Activated naive CD4-positive, alpha-beta T cell treated with anti-CD3 and anti-CD28 coated beads, Interleukin-2, amount 50 U/mL, for 72 hours (primary cell): ENCODE results near the gene TIMM44. TPM values are rescaled to one million over a fixed set of nuclear protein-coding genes. Genes with fewer than 3 reads are reported as not detected.

Source experiments
- ATAC-seq, 2 donors: fragments of 150-1000 bp; cut with Tn5 transposase; 2 replicates each; pipeline ENCODE4 v1.10.0; 2021; ENCODE audit warnings: mild to moderate bottlenecking in 2 of 2, moderate library complexity in 2 of 2
- DNase-seq, 2 donors: peaks; one replicate each; pipeline ENCODE4 v3.0.0; 2021 to 2022; ENCODE audit warnings: low spot score in 2 of 2
- H3K27ac Mint-ChIP-seq, 2 donors: one replicate each; pipeline ENCODE4 v1.8.0; 2022; ENCODE audit warnings: mild to moderate bottlenecking in 2 of 2, mixed read lengths in 2 of 2
- H3K36me3 Mint-ChIP-seq, 2 donors: one replicate each; pipeline ENCODE4 v1.8.0; 2022; ENCODE audit warnings: mixed read lengths in 2 of 2
- H3K9me3 Mint-ChIP-seq, 2 donors: one replicate each; pipeline ENCODE4 v1.8.0; 2022; ENCODE audit warnings: mixed read lengths in 2 of 2
- total RNA-seq, 2 donors: library from RNA; stranded (reverse); gene quantifications; one replicate each; pipeline ENCODE4 v1.2.3, GENCODE V29; 2022

Gene TIMM44
- total RNA-seq: 10 to 100 TPM; 66.0 to 99.3 TPM

- Mint-ChIP-seq H3K27ac (peak within 1 kb of the TSS; percentile 97 to 98), H3K36me3 (peaks cover 10 to 20% of the 10 kb centered on the region in 2 donors), H3K9me3 (no peaks in the 10 kb centered on the region)
- DNase-seq (peak; percentile 97 to 99), ATAC-seq (peak; percentile 97 to 98)
These were observed at the start of gene TIMM44 for GRCh38 chr19:7943444-7944176. TIMM44 (minus strand) TSS chr19:7943666; CDS start chr19:7943651, 15 bp downstream.

- no peak for DNase-seq
- Mint-ChIP-seq H3K9me3 (no peaks in the 10 kb centered on the region), H3K27ac (no peak overlapping the region), H3K36me3 (peaks cover 4 to 20% of the 10 kb centered on the region in 2 donors)
- no peak for ATAC-seq
These were observed 49.1 kb upstream of the TIMM44 start for GRCh38 chr19:7992575-7992974.

- Mint-ChIP-seq H3K9me3 (no peaks in the 10 kb centered on the region), H3K27ac (peak overlapping the region in 1 of 2 donors; percentile 27), H3K36me3 (peaks cover 4 to 20% of the 10 kb centered on the region in 2 donors)
- no peak for DNase-seq
- no peak for ATAC-seq
These were observed 45.7 kb upstream of the TIMM44 start for GRCh38 chr19:7989071-7989575.

- ATAC-seq: no peak
- Mint-ChIP-seq H3K27ac (peak overlapping the region; percentile 27 to 76), H3K36me3 (peaks cover 9 to 20% of the 10 kb centered on the region in 2 donors), H3K9me3 (no peaks in the 10 kb centered on the region)
- DNase-seq: no peak
These were observed 44.8 kb upstream of the TIMM44 start for GRCh38 chr19:7988307-7988706.

- no peaks in the 10 kb centered on the region for H3K9me3 Mint-ChIP-seq
- H3K27ac Mint-ChIP-seq: peak overlapping the region in 1 of 2 donors; percentile 90
- no peak for ATAC-seq
- peaks cover 9 to 20% of the 10 kb centered on the region in 2 donors for H3K36me3 Mint-ChIP-seq
- no peak for DNase-seq
These were observed 43.8 kb upstream of the TIMM44 start for GRCh38 chr19:7987114-7987768.

- no peak overlapping the region for H3K27ac Mint-ChIP-seq
- DNase-seq (no peak), ATAC-seq (no peak)
- no peaks in the 10 kb centered on the region for H3K9me3 Mint-ChIP-seq
- H3K36me3 Mint-ChIP-seq: peaks cover 8 to 18% of the 10 kb centered on the region in 2 donors
These were observed 43.1 kb upstream of the TIMM44 start for GRCh38 chr19:7986321-7987113.

- DNase-seq (no peak), ATAC-seq (no peak)
- Mint-ChIP-seq H3K27ac (no peak overlapping the region), H3K36me3 (peaks cover 5 to 14% of the 10 kb centered on the region in 2 donors), H3K9me3 (no peaks in the 10 kb centered on the region)
These were observed 42.0 kb upstream of the TIMM44 start for GRCh38 chr19:7985481-7985911.

- H3K27ac Mint-ChIP-seq: peak overlapping the region; percentile 74 to 97
- no peak for ATAC-seq
- peaks cover 5 to 14% of the 10 kb centered on the region in 2 donors for H3K36me3 Mint-ChIP-seq
- no peak for DNase-seq
- no peaks in the 10 kb centered on the region for H3K9me3 Mint-ChIP-seq
These were observed 40.8 kb upstream of the TIMM44 start for GRCh38 chr19:7983995-7984837.

GRCh38 chr19:7983286-7983950, 40.0 kb upstream of the TIMM44 start:
- H3K9me3 Mint-ChIP-seq: no peaks in the 10 kb centered on the region
- peaks cover 5 to 9% of the 10 kb centered on the region in 2 donors for H3K36me3 Mint-ChIP-seq
- DNase-seq (no peak), ATAC-seq (no peak)
- peak overlapping the region; percentile 74 to 86 for H3K27ac Mint-ChIP-seq

- H3K36me3 Mint-ChIP-seq: peaks cover 1 to 5% of the 10 kb centered on the region in 2 donors
- no peak overlapping the region for H3K27ac Mint-ChIP-seq
- H3K9me3 Mint-ChIP-seq: no peaks in the 10 kb centered on the region
- ATAC-seq (no peak), DNase-seq (no peak)
These were observed 39.2 kb upstream of the TIMM44 start for GRCh38 chr19:7982651-7983099.

- no peaks in the 10 kb centered on the region for H3K9me3 Mint-ChIP-seq
- ATAC-seq: no peak
- H3K36me3 Mint-ChIP-seq: peaks cover 0 to 5% of the 10 kb centered on the region in 2 donors
- no peak for DNase-seq
- no peak overlapping the region for H3K27ac Mint-ChIP-seq
These were observed 38.6 kb upstream of the TIMM44 start for GRCh38 chr19:7982103-7982502.

- peaks cover 0 to 5% of the 10 kb centered on the region in 2 donors for H3K36me3 Mint-ChIP-seq
- ATAC-seq: no peak
- H3K27ac Mint-ChIP-seq: peak overlapping the region in 1 of 2 donors; percentile 36
- DNase-seq: no peak
- no peaks in the 10 kb centered on the region for H3K9me3 Mint-ChIP-seq
These were observed 38.2 kb upstream of the TIMM44 start for GRCh38 chr19:7981661-7982060.

- Mint-ChIP-seq H3K36me3 (peaks cover 0 to 5% of the 10 kb centered on the region in 2 donors), H3K27ac (no peak overlapping the region), H3K9me3 (no peaks in the 10 kb centered on the region)
- no peak for DNase-seq
- ATAC-seq: no peak
These were observed 37.7 kb upstream of the TIMM44 start for GRCh38 chr19:7981199-7981598.

- H3K36me3 Mint-ChIP-seq: peaks cover 0 to 5% of the 10 kb centered on the region in 2 donors
- H3K27ac Mint-ChIP-seq: no peak overlapping the region
- ATAC-seq (no peak), DNase-seq (no peak)
- H3K9me3 Mint-ChIP-seq: no peaks in the 10 kb centered on the region
These were observed 37.2 kb upstream of the TIMM44 start for GRCh38 chr19:7980635-7981121.

GRCh38 chr19:7980168-7980567, 36.7 kb upstream of the TIMM44 start:
- no peak for ATAC-seq
- peak overlapping the region in 1 of 2 donors; percentile 65 for H3K27ac Mint-ChIP-seq

More at GRCh38 chr19:7980168-7980567, 36.7 kb upstream of the TIMM44 start:
- no peaks in the 10 kb centered on the region for H3K9me3 Mint-ChIP-seq
- peaks cover 0 to 5% of the 10 kb centered on the region in 2 donors for H3K36me3 Mint-ChIP-seq
- DNase-seq: no peak
